Esophagus muscularis mucosa (tissue), 4 donors: ENCODE data around the gene ELK3. TPM values are rescaled to one million over a fixed set of nuclear protein-coding genes. Genes with fewer than 3 reads are reported as not detected.
A peak's percentile ranks its signal among the peaks of the same experiment; 100 is the strongest.

Source experiments
- DNase-seq: peaks from one replicate; pipeline ENCODE4 v3.0.0-alpha.2; 2017; ENCODE audit errors: extremely low spot score
- H3K27ac ChIP-seq, 4 donors: fragments of 200-600 bp; sonication (generic); replicated peaks in 1 of 4; 1 replicate in 3 of 4; 2 replicates in 1 of 4; pipeline ENCODE4 v1.5.1; 2016 to 2019; ENCODE audit warnings: mild to moderate bottlenecking in 1 of 4
- H3K27me3 ChIP-seq, 4 donors: fragments of 200-600 bp; sonication (generic); one replicate each; pipeline versions ENCODE4 v1.5.1 to v1.6.0; 2016 to 2019
- H3K36me3 ChIP-seq, 4 donors: fragments of 200-600 bp; sonication (generic); one replicate each; pipeline ENCODE4 v1.5.1; 2016 to 2019
- H3K4me1 ChIP-seq, 4 donors: fragments of 200-600 bp; sonication (generic); one replicate each; pipeline ENCODE4 v1.5.1; 2016 to 2019
- H3K4me3 ChIP-seq, 4 donors: fragments of 200-600 bp; sonication (generic); 1 replicate in 2 of 4; 2 replicates in 2 of 4; pipeline ENCODE4 v1.5.1; 2016 to 2019; ENCODE audit warnings: mild to moderate bottlenecking in 4 of 4, moderate library complexity in 1 of 4
- H3K9me3 ChIP-seq, 4 donors: fragments of 200-600 bp; sonication (generic); 1 replicate in 3 of 4; 2 replicates in 1 of 4; pipeline ENCODE4 v1.5.1; 2016 to 2019
- EP300 ChIP-seq: sonication (generic); formaldehyde crosslinking; IDR thresholded peaks from one replicate; pipeline ENCODE4 v1.6.1; 2017; ENCODE audit warnings: antibody characterized with exemption
- POLR2A ChIP-seq: fragments of 450-650 bp; IDR thresholded peaks from one replicate; pipeline ENCODE4 v1.6.1; 2017; ENCODE audit warnings: antibody characterized with exemption, moderate library complexity, mild to moderate bottlenecking, low read depth
- POLR2AphosphoS5 ChIP-seq, 2 donors: sonication (generic); formaldehyde crosslinking; IDR thresholded peaks; one replicate each; pipeline ENCODE4 v1.6.1; 2017; ENCODE audit warnings: antibody characterized with exemption in 2 of 2
- WGBS: methylation state at CpG from one replicate; pipeline ENCODE4 v1.1.5; 2018; 5-methylcytosine and 5-hydroxymethylcytosine counted together
- intact Hi-C: fragments of 100-400 bp; cut with DNase I; formaldehyde crosslinking; loops from one replicate; pipeline ENCODE4 v1.15.1; 2023
- total RNA-seq, 4 donors: library from RNA; depleted of rRNA; stranded (reverse); fragments of >200 nt; gene quantifications; one replicate each; pipeline versions ENCODE4 v1.1.0 to v1.2.1, GENCODE V29; 2016
- TF ChIP-seq, protein P1 (sequence below), 3 experiments: fragments of 200-600 bp in 2 of 3; fragments of 450-650 bp in 1 of 3; sonication (generic) in 2 of 3; IDR thresholded peaks; one replicate each; pipeline ENCODE4 v1.5.1; 2017 to 2019; ENCODE audit warnings: antibody characterized with exemption in 3 of 3, mild to moderate bottlenecking in 2 of 3, moderate library complexity in 1 of 3

Gene ELK3
- total RNA-seq, 4 donors from 2014 or later, result 13.7 to 26.9 (median 25.7) TPM

DNA sequence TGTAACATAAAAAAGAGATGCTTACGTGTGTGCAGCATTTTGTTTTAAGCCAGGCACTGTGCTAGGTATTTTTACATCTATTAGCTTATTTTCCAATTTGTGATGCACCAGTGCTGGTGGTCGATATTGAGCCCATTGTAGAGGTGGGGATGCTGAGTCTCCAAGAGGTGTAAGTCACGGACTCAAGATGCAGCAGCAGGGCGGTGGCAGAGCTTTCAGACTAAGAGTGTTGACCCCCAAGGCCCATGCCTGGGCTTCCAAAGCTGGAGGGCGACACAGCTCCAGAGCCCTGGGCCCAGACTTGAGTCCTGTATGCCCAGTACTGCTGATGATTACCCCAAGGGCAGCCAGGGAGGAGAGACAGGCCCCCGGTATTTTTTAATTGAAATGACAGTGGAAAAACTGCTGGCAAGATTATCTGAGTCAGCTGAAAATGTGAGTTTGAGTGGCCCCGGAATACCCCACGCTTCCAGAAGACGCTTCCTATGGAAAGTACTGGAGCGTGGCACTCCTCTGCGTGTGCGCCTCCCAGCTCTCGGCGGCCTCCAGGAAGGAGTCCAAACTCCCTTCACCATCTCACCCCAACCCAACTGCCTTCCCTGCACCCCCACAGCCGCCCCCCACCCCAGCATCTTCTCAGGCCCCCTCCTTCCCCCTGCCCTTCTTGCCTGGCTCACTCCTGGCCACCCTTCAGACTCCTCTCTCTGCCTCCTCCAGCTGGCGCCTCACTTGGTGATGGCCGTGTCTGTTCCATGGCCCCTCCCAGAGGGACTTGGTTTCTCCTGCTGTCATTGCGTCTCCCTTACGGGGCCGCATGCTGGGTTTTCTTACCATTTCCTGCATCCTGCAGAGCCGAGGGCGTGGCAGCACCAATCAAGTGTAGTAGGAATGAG lies 40.7 kb downstream of the ELK3 start:
- no peak for DNase-seq
- Histone ChIP-seq H3K9me3 (no peaks in the 10 kb centered on the region), H3K4me1 (peaks cover 71 to 100% (median 99%) of the 10 kb centered on the region in 4 donors), H3K27ac (peak overlapping the region; percentile 92 to 95 (median 92)), H3K4me3 (peak overlapping the region in 2 of 4 donors; percentile 1 to 26), H3K36me3 (peaks cover 0 to 6% (median 0%) of the 10 kb centered on the region in 4 donors), H3K27me3 (no peaks in the 10 kb centered on the region)
- intact Hi-C loops, result no loop called here
- no peak for TF ChIP-seq EP300
- TF ChIP-seq POLR2A, result no peak
- no peak for TF ChIP-seq POLR2AphosphoS5 (IDR thresholded peaks at IDR 0.05)
- TF ChIP-seq, protein P1, sequence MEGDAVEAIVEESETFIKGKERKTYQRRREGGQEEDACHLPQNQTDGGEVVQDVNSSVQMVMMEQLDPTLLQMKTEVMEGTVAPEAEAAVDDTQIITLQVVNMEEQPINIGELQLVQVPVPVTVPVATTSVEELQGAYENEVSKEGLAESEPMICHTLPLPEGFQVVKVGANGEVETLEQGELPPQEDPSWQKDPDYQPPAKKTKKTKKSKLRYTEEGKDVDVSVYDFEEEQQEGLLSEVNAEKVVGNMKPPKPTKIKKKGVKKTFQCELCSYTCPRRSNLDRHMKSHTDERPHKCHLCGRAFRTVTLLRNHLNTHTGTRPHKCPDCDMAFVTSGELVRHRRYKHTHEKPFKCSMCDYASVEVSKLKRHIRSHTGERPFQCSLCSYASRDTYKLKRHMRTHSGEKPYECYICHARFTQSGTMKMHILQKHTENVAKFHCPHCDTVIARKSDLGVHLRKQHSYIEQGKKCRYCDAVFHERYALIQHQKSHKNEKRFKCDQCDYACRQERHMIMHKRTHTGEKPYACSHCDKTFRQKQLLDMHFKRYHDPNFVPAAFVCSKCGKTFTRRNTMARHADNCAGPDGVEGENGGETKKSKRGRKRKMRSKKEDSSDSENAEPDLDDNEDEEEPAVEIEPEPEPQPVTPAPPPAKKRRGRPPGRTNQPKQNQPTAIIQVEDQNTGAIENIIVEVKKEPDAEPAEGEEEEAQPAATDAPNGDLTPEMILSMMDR (IDR thresholded peaks at IDR 0.05), result no peak
- 60% methylated on average over 19 of the region's 22 CpGs for WGBS

DNA sequence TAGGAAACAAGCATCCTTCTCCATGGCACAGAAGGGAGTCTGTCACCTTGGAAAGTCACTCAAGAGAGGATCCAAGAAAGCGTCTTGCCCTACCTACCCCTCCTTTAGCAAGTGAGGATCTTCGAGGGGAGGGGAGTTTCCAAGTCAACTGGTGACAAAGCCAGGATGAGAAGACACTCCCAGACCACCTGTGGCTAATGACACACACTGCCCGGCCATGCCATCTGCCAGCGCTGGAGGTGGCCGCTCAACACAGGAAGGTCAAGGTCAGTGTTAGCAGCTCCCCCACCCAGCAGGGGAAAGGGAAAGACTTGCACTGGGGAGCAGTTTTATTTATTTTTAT lies 41.3 kb downstream of the ELK3 start:
- TF ChIP-seq, protein P1 (IDR thresholded peaks at IDR 0.05), result no peak
- TF ChIP-seq POLR2AphosphoS5 (IDR thresholded peaks at IDR 0.05) (no peak), EP300 (no peak), POLR2A (no peak)
- 76% methylated on average over 5 of the region's 5 CpGs for WGBS
- Histone ChIP-seq H3K27ac (peak overlapping the region; percentile 92 to 95 (median 92)), H3K36me3 (peaks cover 0 to 4% (median 0%) of the 10 kb centered on the region in 4 donors), H3K9me3 (no peaks in the 10 kb centered on the region), H3K4me1 (peaks cover 77 to 100% (median 100%) of the 10 kb centered on the region in 4 donors), H3K4me3 (no peak overlapping the region), H3K27me3 (no peaks in the 10 kb centered on the region)
- intact Hi-C loops, result no loop called here
- no peak for DNase-seq

DNA sequence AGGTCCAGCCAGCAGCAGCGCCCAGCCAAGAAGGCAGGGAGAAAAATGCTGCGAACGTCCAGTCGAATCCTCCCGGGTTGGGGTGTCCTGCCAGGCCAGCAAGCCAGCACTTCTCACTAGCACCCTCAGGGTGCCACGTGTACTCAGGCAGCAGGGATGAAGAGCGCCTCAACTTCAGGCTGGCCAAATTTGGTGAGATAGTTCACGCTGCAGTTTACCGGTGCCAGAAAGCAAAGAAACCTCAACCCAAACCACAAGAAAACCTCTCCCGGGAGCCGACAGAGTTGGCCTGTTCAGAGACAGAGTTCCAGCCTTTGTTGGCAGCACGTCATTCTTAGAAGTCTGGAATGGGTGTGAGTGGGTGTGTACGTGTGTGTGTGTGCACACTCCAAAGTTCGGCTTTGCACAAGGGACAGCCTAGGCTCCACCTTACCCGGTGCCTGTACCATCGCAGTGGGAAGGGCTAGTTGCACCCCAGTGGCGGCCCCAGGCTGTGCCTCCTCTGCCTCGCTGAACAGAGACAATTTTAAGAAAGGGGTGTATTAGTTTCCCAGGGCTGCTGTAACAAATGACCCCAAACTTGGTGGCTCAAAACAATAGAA lies 42.1 kb downstream of the ELK3 start:
- H3K36me3 ChIP-seq, result no peaks in the 10 kb centered on the region
- no peak for DNase-seq
- intact Hi-C loops, result no loop called here
- no peaks in the 10 kb centered on the region for H3K9me3 ChIP-seq
- no peaks in the 10 kb centered on the region for H3K27me3 ChIP-seq
- H3K27ac ChIP-seq, result peak overlapping the region; percentile 92 to 95 (median 92)
- peaks cover 85 to 100% (median 100%) of the 10 kb centered on the region in 4 donors for H3K4me1 ChIP-seq
- peak in 1 of 2 donors; percentile 91 for TF ChIP-seq POLR2AphosphoS5 (IDR thresholded peaks at IDR 0.05)
- no peak for TF ChIP-seq POLR2A
- peak; percentile 44 for TF ChIP-seq EP300
- TF ChIP-seq, protein P1 (IDR thresholded peaks at IDR 0.05), result peak in 1 of 3 experiments; percentile 3
- 46% methylated on average over 18 of the region's 18 CpGs for WGBS
- H3K4me3 ChIP-seq, result peak overlapping the region in 1 of 4 donors; percentile 4

DNA sequence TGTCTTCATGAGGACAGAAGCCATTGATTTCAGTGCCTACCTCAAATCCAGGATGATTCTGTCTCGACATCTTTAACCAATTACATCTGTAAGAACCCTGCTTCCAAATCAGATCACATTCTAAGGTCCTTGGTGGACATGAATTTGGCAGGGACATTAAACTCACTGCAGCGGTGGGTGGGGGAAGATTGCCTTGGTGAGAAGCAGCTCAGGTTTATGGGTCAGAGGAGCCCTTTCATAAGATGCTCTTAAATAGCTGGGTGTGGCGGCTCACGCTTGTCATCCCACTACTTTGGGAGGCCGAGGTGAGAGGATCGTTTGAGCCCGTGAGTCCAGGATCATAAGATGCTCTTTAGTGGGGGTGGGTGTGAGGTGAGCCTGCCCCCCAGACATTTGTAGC lies 42.9 kb downstream of the ELK3 start:
- Histone ChIP-seq H3K4me3 (peak overlapping the region in 2 of 4 donors; percentile 9 to 26), H3K4me1 (peaks cover 91 to 100% (median 100%) of the 10 kb centered on the region in 4 donors), H3K27ac (peak overlapping the region; percentile 92 to 95 (median 92)), H3K36me3 (no peaks in the 10 kb centered on the region), H3K9me3 (no peaks in the 10 kb centered on the region), H3K27me3 (no peaks in the 10 kb centered on the region)
- 79% methylated on average over 7 of the region's 7 CpGs for WGBS
- no peak for TF ChIP-seq POLR2AphosphoS5 (IDR thresholded peaks at IDR 0.05)
- TF ChIP-seq EP300, result no peak
- TF ChIP-seq, protein P1 (IDR thresholded peaks at IDR 0.05), result no peak
- no peak for TF ChIP-seq POLR2A
- intact Hi-C loops, result no loop called here
- DNase-seq, result no peak
